GM12891 (cell line): Measurements from ENCODE around the gene SCYGR4.

Experiments used
- DNase-seq: peaks from one replicate; pipeline ENCODE4 v3.0.0; 2011; ENCODE audit warnings: low spot score; ENCODE audit not compliant: insufficient read length
- FAIRE-seq: peaks from 2 replicates; lab custom pipeline; 2011; peaks lifted over from hg19 to GRCh38; lab: Jason Lieb, UNC
- PAX5 ChIP-seq: IDR thresholded peaks from 2 replicates; pipeline ENCODE4 v1.6.1; 2011; ENCODE audit warnings: low read length, moderate library complexity, mild to moderate bottlenecking; ENCODE audit not compliant: insufficient read depth, severe bottlenecking
- POLR2A ChIP-seq: IDR thresholded peaks from 2 replicates; pipeline ENCODE4 v1.6.1; 2011; ENCODE audit warnings: low read depth, low read length, control low read depth
- POLR2AphosphoS5 ChIP-seq: IDR thresholded peaks from 2 replicates; pipeline ENCODE4 v1.6.1; 2011; ENCODE audit warnings: low read depth, low read length, control low read depth
- POU2F2 ChIP-seq: IDR thresholded peaks from 2 replicates; pipeline ENCODE4 v1.6.1; 2011; ENCODE audit warnings: low read depth, mild to moderate bottlenecking, control low read depth, low read length, moderate library complexity
- SPI1 ChIP-seq: IDR thresholded peaks from 2 replicates; pipeline ENCODE4 v1.6.1; 2011; ENCODE audit warnings: low read depth, low read length, control low read depth
- TAF1 ChIP-seq: IDR thresholded peaks from 2 replicates; pipeline ENCODE4 v1.6.1; 2011; ENCODE audit warnings: low read depth, low read length, control low read depth

Gene SCYGR4

DNA sequence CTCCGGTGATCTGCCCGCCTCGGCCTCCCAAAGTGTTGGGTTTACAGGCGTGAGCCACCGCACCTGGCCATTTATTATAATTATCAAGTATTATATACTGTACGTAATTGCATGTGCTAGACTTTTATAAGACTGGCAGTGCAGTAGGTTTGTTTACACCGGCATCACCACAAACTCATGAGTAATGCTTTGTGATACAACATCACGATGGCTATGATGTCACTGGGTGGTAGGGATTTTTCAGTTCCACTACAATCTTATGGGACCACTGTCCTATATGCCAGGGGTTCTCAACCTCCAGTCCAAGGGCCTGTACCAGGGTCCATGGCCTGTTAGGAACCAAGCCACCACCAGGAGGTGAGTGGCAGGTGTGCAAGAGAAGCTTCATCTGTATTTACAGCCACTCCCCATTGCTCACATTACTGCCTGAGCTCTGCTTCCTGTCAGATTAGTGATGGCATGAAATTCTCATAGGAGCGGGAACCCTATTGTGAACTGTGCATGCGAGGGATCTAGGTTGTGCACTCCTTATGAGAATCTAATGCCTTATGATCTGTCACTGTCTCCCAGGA lies 9.4 kb downstream of the SCYGR4 start:
- DNase-seq (no peak), FAIRE-seq (no peak)
- no peak for TF ChIP-seq POU2F2
- TF ChIP-seq TAF1: no peak
- TF ChIP-seq SPI1: no peak
- no peak for TF ChIP-seq POLR2A
- TF ChIP-seq POLR2AphosphoS5: no peak
- TF ChIP-seq PAX5: no peak

DNA sequence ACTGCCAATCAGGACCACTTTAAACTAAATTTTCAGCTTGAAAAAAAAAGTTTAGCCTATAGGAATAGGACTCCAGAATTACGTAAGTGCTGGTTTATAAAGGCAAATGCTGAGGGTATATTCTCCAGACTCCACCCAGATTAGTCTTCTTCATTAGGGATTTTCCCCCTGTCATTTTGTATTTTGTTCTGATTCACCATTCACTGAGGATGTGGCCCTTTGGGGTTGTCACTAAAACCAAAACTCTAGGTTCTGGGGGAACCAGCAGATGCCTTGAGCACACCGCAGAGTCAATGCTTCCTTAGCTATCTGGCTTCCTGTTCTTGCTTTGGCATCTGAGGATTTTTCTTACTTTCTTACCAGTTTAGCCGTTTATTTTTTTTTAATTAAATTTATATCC lies 10.5 kb downstream of the SCYGR4 start:
- DNase-seq (no peak), FAIRE-seq (no peak)
- TF ChIP-seq PAX5: no peak
- TF ChIP-seq SPI1: peak; percentile 80
- TF ChIP-seq POLR2A: no peak
- TF ChIP-seq POLR2AphosphoS5: no peak
- no peak for TF ChIP-seq POU2F2
- no peak for TF ChIP-seq TAF1

DNA sequence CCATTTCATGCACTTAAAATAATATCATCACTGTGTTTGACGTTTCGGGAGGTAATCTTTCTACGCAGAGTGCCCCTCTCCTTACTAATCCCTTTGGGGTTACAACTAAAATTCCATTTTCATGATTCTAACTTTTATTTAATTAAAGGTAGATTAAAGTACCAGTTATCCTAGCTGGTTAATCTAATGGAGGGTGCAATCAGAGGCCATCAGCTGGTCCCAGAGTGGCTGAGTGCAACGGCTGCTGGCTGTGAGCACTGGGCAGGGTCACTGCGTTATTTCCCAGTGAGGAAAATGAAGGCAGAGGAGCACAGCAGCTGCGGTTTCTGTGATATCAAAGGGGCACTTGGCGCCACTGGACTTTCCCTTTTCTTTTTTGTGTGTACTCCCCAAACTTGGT lies 12.1 kb downstream of the SCYGR4 start:
- FAIRE-seq (no peak), DNase-seq (no peak)
- TF ChIP-seq POLR2AphosphoS5 (no peak), TAF1 (no peak)

DNA sequence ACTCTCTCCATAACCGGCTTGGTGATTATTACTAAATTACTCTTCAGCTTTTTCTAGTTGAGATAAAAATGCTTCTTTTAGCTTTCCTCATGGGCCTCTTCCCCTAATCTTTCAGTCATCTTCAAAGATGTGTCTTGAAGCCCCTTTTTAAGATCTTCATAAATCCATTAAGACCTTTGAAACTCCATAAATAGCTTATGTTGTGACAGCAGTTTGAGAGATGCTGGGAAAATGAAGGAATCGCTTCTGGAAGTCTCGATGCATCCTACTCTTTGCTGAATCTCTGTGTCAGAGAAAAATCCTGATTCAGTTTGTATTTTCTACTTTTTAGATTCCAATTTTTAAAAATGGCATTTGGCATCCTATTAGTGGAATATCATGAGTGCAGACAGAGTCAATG lies 13.0 kb downstream of the SCYGR4 start:
- DNase-seq (no peak), FAIRE-seq (no peak)
- TF ChIP-seq SPI1 (no peak), PAX5 (no peak), TAF1 (no peak), POU2F2 (no peak), POLR2AphosphoS5 (no peak), POLR2A (no peak)

DNA sequence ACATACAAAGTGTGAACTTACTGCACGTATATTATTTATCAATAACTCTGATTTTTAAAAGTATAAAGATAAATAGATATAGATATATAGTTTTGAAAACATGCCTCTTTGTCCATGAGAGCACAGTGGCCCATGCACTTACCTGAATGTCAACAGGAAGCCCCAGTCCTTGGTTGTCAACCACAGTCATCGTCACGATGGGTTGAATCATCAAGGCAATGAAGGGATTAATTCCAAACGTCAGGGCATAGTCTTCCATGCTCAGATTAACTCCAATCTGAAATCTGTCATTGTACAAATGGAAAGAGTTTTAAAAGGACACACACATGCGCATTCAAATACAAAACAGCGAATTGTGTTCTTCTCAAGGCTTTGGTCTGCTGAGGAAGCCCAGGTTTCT lies 15.5 kb downstream of the SCYGR4 start:
- FAIRE-seq (no peak), DNase-seq (no peak)

DNA sequence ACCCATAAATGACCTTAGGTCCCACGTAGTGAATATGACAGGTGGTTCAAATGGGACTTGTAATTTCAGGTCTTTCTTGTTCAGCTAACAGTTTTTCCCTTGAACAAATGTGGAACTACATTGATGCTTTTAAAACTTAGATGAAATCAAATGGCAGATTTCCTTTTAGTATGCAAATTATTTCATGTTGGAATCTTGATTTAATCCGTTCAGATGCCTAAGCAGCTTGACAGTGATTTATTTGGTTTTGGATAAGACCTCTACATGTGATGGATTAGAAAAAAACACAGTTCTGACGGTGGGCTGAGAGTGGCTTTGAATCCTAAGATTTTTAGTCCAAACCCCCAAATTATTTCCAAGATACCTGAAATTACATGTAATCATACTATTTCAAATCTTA lies 16.9 kb downstream of the SCYGR4 start:
- no peak for TF ChIP-seq SPI1
- TF ChIP-seq POLR2A: no peak
- no peak for TF ChIP-seq TAF1
- TF ChIP-seq POU2F2: no peak
- TF ChIP-seq PAX5: no peak
- TF ChIP-seq POLR2AphosphoS5: no peak
- FAIRE-seq: no peak
- DNase-seq: no peak

More for the DNA sequence above, 15.5 kb downstream of the SCYGR4 start:
- no peak for TF ChIP-seq PAX5
- TF ChIP-seq POLR2AphosphoS5: no peak
- TF ChIP-seq POLR2A: no peak
- no peak for TF ChIP-seq POU2F2
- TF ChIP-seq TAF1: no peak
- TF ChIP-seq SPI1: no peak

DNA sequence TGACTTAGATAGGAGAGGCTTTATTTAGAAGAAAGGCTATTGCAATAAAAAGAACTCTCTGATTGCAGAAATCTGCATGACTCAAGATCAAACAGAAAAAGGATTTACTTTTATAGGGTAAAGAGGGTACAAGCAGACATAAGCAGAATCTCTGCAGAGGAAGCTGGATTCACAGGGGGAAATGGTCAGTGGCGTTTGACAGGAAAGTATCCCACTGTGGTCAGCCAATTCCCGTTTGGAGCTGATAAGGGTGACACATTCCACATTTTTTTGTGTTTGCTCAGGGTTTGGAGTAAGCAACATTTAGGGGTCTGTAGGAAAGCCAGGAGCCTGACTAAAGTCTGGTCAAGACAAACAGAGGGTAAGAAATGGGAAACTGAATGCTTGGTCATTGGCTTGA lies 25.4 kb downstream of the SCYGR4 start:
- TF ChIP-seq POU2F2: no peak
- TF ChIP-seq SPI1: no peak
- no peak for TF ChIP-seq TAF1
- FAIRE-seq (no peak), DNase-seq (no peak)

DNA sequence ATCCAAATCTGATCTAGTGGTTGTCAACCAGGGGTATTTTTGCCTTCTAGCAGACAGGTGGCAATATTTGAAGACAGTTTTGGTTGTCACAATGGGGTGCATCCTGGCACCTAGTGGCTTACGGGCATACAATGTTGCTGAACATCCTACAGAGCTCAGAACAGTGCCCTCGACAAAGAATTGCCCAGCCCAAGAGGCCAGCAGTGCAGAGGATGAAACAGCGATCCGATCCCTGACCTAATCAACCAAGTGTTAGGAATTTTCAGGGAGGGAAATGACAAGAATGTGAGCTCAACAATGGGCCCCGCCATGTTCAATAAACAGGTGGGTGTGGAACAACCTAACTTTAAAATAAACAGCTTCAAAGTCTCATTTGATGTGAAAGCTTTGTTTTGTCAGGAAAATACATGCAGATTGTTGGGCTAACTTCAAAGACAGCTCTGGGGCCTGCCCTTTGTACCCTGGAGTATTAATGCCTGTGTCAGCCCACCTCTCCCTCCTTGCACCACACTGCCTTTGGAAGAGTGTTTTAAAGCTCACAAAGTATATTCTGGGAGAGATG lies 26.8 kb downstream of the SCYGR4 start:
- DNase-seq (no peak), FAIRE-seq (no peak)
- TF ChIP-seq POLR2A (no peak), POU2F2 (no peak), SPI1 (no peak), PAX5 (no peak), POLR2AphosphoS5 (no peak), TAF1 (no peak)

DNA sequence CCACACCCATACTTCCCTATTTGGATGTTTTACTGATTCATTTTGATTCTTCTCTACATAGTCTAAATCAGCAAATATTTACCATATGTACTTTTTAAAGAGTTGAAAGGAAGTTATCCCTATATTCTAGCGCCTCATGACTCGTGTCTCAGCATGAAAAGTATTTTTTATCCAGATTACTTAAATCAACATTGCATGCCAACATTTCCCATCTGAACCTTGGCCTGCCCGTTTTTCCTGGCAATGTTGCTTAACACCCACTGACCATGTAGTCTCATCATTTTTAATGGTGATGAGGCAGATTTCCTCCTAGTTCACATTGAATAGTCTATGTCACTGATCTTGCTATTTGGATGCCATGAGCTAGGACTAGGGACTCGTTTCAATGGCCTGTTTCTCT lies 36.1 kb downstream of the SCYGR4 start:
- DNase-seq (no peak), FAIRE-seq (no peak)
- no peak for TF ChIP-seq PAX5
- TF ChIP-seq TAF1: no peak
- no peak for TF ChIP-seq POU2F2
- TF ChIP-seq POLR2AphosphoS5: no peak
- no peak for TF ChIP-seq SPI1
- TF ChIP-seq POLR2A: no peak

DNA sequence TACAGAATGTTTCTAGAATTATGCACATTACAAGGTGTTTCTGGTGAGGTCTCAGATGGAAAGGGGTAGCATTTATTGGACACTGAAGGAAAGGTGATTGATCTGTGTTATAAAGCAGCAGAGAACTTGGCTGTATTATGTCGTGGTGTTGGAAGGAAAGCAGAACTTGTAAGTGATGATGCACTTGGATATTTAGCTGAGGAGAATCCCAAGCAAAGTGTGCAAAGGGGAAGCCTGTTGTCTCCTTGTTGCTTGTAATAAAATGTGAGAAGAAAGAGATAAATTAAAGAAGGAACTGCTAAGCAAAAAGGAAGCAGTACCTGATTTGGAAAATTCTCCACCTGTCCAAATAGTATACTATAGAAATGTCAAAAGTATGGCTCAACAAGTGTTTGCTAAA lies 37.1 kb downstream of the SCYGR4 start:
- FAIRE-seq (no peak), DNase-seq (no peak)
- TF ChIP-seq POLR2AphosphoS5: no peak
- no peak for TF ChIP-seq PAX5
- no peak for TF ChIP-seq SPI1
- no peak for TF ChIP-seq POU2F2
- no peak for TF ChIP-seq POLR2A
- no peak for TF ChIP-seq TAF1
